GM23248 (cell line): ENCODE measurements around the gene KCNA3. TPM values are rescaled to one million over a fixed set of nuclear protein-coding genes. Genes with fewer than 3 reads are reported as not detected.
"Not testable (repeated sequence)": the region's sequence is repeated elsewhere in the genome, so short reads cannot be mapped to it uniquely, and the experiment has no call there.

Experiments
- DNase-seq: peaks from one replicate; pipeline ENCODE4 v3.0.0-alpha.2; 2015
- H2AFZ ChIP-seq: fragments of 200-600 bp; sonication (generic); 2 replicates; pipeline ENCODE4 v1.6.1; 2016; ENCODE audit warnings: antibody characterized with exemption
- H3F3A ChIP-seq: fragments of 200-600 bp; sonication (generic); 2 replicates; pipeline ENCODE4 v1.6.1; 2016; ENCODE audit warnings: mild to moderate bottlenecking, antibody characterized with exemption, mixed run types; ENCODE audit not compliant: insufficient read depth
- H3K27ac ChIP-seq: fragments of 200-600 bp; sonication (generic); 2 replicates; pipeline ENCODE4 v1.5.1; 2016; ENCODE audit warnings: mild to moderate bottlenecking
- H3K27me3 ChIP-seq: fragments of 200-600 bp; sonication (generic); replicated peaks from 2 replicates; pipeline ENCODE4 v1.6.1; 2016; ENCODE audit warnings: mild to moderate bottlenecking; ENCODE audit not compliant: insufficient read depth
- H3K36me3 ChIP-seq: fragments of 200-600 bp; sonication (generic); 2 replicates; pipeline ENCODE4 v1.6.1; 2016; ENCODE audit warnings: low read depth, mild to moderate bottlenecking
- H3K4me1 ChIP-seq: fragments of 200-600 bp; sonication (generic); 2 replicates; pipeline ENCODE4 v1.6.1; 2016; ENCODE audit warnings: mild to moderate bottlenecking; ENCODE audit not compliant: insufficient read depth
- H3K4me2 ChIP-seq: fragments of 200-600 bp; sonication (generic); one replicate; pipeline ENCODE4 v1.6.1; 2016; ENCODE audit warnings: mild to moderate bottlenecking; ENCODE audit not compliant: unreplicated experiment
- H3K4me3 ChIP-seq: fragments of 200-600 bp; sonication (generic); 2 replicates; pipeline ENCODE4 v1.5.1; 2016; ENCODE audit warnings: mild to moderate bottlenecking
- H3K79me2 ChIP-seq: fragments of 200-600 bp; sonication (generic); 2 replicates; pipeline ENCODE4 v1.6.1; 2016; ENCODE audit warnings: mild to moderate bottlenecking; ENCODE audit not compliant: insufficient read depth
- H3K9ac ChIP-seq: fragments of 200-600 bp; sonication (generic); 2 replicates; pipeline ENCODE4 v1.6.1; 2016; ENCODE audit warnings: mild to moderate bottlenecking
- H3K9me2 ChIP-seq: fragments of 200-600 bp; sonication (generic); 2 replicates; pipeline ENCODE4 v1.6.1; 2016; ENCODE audit warnings: mixed run types, mild to moderate bottlenecking, moderate library complexity; ENCODE audit not compliant: insufficient read depth
- H3K9me3 ChIP-seq: fragments of 200-600 bp; sonication (generic); one replicate; pipeline ENCODE4 v1.6.1; 2017; ENCODE audit warnings: low read depth
- H4K20me1 ChIP-seq: fragments of 200-600 bp; sonication (generic); 2 replicates; pipeline ENCODE4 v1.6.0; 2016; ENCODE audit not compliant: insufficient read depth
- EZH2 ChIP-seq: fragments of 200-600 bp; sonication (generic); IDR thresholded peaks from 2 replicates; pipeline ENCODE4 v1.6.1; 2018; ENCODE audit warnings: antibody characterized with exemption, mild to moderate bottlenecking; ENCODE audit not compliant: insufficient read depth, poor library complexity, severe bottlenecking
- EZH2phosphoT487 ChIP-seq: fragments of 200-600 bp; sonication (generic); IDR thresholded peaks from 2 replicates; pipeline ENCODE4 v1.6.1; 2018; ENCODE audit warnings: antibody characterized with exemption, moderate library complexity, mild to moderate bottlenecking, low read depth; ENCODE audit not compliant: insufficient read depth
- WGBS, 2 experiments: methylation state at CpG; one replicate each; pipeline ENCODE4 v1.1.6; 2015 to 2017; ENCODE audit warnings: low lambda C conversion rate in 2 of 2, low coverage in 1 of 2; ENCODE audit errors: missing lambda C conversion rate in 2 of 2; 5-methylcytosine and 5-hydroxymethylcytosine counted together
- in situ Hi-C: fragments of 300-500 bp; cut with MboI; formaldehyde crosslinking; loops from 2 replicates; pipeline ENCODE4 v1.15.0; 2020
- polyA plus RNA-seq: library from polyadenylated mRNA; unstranded; fragments of >200 nt; fragmentation: Nextera tagmentation; extraction: Ambion mirVana; gene quantifications from 2 replicates; pipeline ENCODE4 v1.2.1, GENCODE V29; 2016
- total RNA-seq: library from RNA; depleted of rRNA; stranded (reverse); fragments of >200 nt; shearing (Covaris generic); gene quantifications from 2 replicates; pipeline ENCODE4 v1.2.3, GENCODE V29; 2014

The KCNA3 gene
- total and polyA plus RNA-seq, 2 experiments from 2014 or later = not detected

GRCh38 chr1:110671361-110671760 is 3.4 kb downstream of the KCNA3 start:
- Histone ChIP-seq H3K36me3 (no peaks in the 10 kb centered on the region), H3K9ac (no peak overlapping the region), H3K27ac (no peak overlapping the region), H3F3A (no peaks in the 10 kb centered on the region), H3K79me2 (no peaks in the 10 kb centered on the region), H2AFZ (no peak overlapping the region), H3K9me2 (no peaks in the 10 kb centered on the region), H3K4me1 (no peaks in the 10 kb centered on the region), H3K4me2 (no peak overlapping the region), H4K20me1 (no peaks in the 10 kb centered on the region), H3K27me3 (peaks cover 56% of the 10 kb centered on the region), H3K9me3 (no peaks in the 10 kb centered on the region), H3K4me3 (no peak overlapping the region)
- in situ Hi-C loops = no loop called here
- 0% methylated on average over 2 of the region's 2 CpGs for WGBS, 2 experiments
- no peak for TF ChIP-seq EZH2phosphoT487
- TF ChIP-seq EZH2 = no peak
- no peak for DNase-seq

DNA sequence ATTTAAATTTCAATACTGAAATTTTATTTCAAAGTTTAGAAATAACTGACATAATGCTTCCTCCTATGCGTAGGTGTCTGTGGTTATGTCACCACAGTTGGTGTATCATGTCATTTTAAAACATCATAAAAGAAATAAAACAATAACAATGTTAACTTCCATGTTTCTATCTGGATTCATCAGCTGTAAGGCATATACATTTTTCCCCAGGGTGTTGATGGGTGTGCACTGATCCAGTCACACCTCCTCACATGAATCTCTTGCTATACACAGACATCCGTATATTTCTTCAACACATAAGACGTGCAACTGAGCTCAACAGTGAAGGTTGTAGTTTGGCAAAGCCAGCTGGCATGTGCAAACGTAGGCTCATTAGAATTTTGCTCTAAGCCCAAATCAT is 6.2 kb downstream of the KCNA3 start:
- Histone ChIP-seq H3K4me3 (no peak overlapping the region), H3K9ac (no peak overlapping the region), H3K4me2 (no peak overlapping the region), H3K4me1 (no peaks in the 10 kb centered on the region), H3K27me3 (peaks cover 41% of the 10 kb centered on the region), H3K79me2 (no peaks in the 10 kb centered on the region), H3F3A (no peaks in the 10 kb centered on the region), H3K27ac (no peak overlapping the region), H3K9me2 (no peaks in the 10 kb centered on the region), H3K9me3 (no peaks in the 10 kb centered on the region), H3K36me3 (no peaks in the 10 kb centered on the region), H2AFZ (no peak overlapping the region), H4K20me1 (no peaks in the 10 kb centered on the region)
- TF ChIP-seq EZH2 (no peak), EZH2phosphoT487 (no peak)
- no peak for DNase-seq
- in situ Hi-C loops = no loop called here
- 42 to 46% methylated on average over 4 of the region's 4 CpGs for WGBS, 2 experiments

- no peak for DNase-seq
- in situ Hi-C loops = no loop called here
Observed at GRCh38 chr1:110667776-110668175, 7.0 kb downstream of the KCNA3 start.

DNA sequence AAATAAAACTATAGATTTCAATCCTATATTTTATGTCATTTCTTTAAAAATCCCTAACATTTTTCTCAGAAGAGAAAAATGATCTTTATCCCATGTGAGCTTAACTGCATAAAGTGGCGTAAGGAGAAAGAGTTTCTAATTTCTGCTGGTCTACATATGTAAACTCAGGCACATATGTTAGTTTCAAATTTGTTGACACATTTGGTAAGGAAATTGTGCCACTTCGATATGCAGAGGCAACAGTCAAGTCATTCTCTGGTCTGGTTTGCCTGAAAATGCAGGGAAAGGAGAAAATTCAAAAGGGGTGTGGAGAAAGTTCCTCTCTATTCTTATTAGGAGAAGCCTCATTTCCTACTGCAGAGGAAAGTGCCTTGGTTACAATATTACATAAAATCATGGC is 11.5 kb downstream of the KCNA3 start:
- no peak for DNase-seq
- no peak overlapping the region for H2AFZ ChIP-seq
- in situ Hi-C loops = no loop called here
- no peaks in the 10 kb centered on the region for H3K9me3 ChIP-seq
- H4K20me1 ChIP-seq = no peaks in the 10 kb centered on the region
- H3K27ac ChIP-seq = no peak overlapping the region
- 40 to 54% methylated on average over 2 of the region's 2 CpGs for WGBS, 2 experiments
- no peaks in the 10 kb centered on the region for H3K4me1 ChIP-seq
- peaks cover 8% of the 10 kb centered on the region; the same call in 1 of the 2 replicates for H3K27me3 ChIP-seq
- no peak for TF ChIP-seq EZH2phosphoT487
- TF ChIP-seq EZH2 = no peak
- no peaks in the 10 kb centered on the region for H3K79me2 ChIP-seq
- no peaks in the 10 kb centered on the region for H3K36me3 ChIP-seq
- no peaks in the 10 kb centered on the region for H3F3A ChIP-seq
- no peaks in the 10 kb centered on the region for H3K9me2 ChIP-seq
- no peak overlapping the region for H3K4me3 ChIP-seq
- H3K9ac ChIP-seq = no peak overlapping the region
- no peak overlapping the region for H3K4me2 ChIP-seq

More at GRCh38 chr1:110667776-110668175, 7.0 kb downstream of the KCNA3 start:
- Histone ChIP-seq H3K9me3 (no peaks in the 10 kb centered on the region), H3K4me2 (no peak overlapping the region), H3K27ac (no peak overlapping the region), H3K4me3 (no peak overlapping the region), H3K9me2 (no peaks in the 10 kb centered on the region), H3K27me3 (peaks cover 33% of the 10 kb centered on the region), H2AFZ (no peak overlapping the region), H3F3A (no peaks in the 10 kb centered on the region), H3K4me1 (no peaks in the 10 kb centered on the region), H3K9ac (no peak overlapping the region), H3K36me3 (no peaks in the 10 kb centered on the region), H3K79me2 (no peaks in the 10 kb centered on the region), H4K20me1 (no peaks in the 10 kb centered on the region)
- TF ChIP-seq EZH2phosphoT487 (no peak), EZH2 (no peak)
- WGBS, 2 experiments = 46 to 60% methylated on average over 2 of the region's 2 CpGs

GRCh38 chr1:110659559-110659958 is 15.2 kb downstream of the KCNA3 start:
- H3K27me3 ChIP-seq, H3K9me3 ChIP-seq, H2AFZ ChIP-seq, H3K79me2 ChIP-seq, DNase-seq, in situ Hi-C loops, H3K9me2 ChIP-seq, H4K20me1 ChIP-seq, H3K4me1 ChIP-seq, H3K9ac ChIP-seq, H3K36me3 ChIP-seq, H3K4me2 ChIP-seq, H3K4me3 ChIP-seq, H3K27ac ChIP-seq, H3F3A ChIP-seq: not testable (repeated sequence)
- 49 to 59% methylated on average over 3 of the region's 3 CpGs for WGBS, 2 experiments
